NCI-H128 (cell line): ENCODE results near the gene C2CD5.
"Not testable (repeated sequence)": the region's sequence is repeated elsewhere in the genome, so short reads cannot be mapped to it uniquely, and the experiment has no call there.

Experiments used
- DNase-seq: peaks from one replicate; lab custom pipeline; 2025; ENCODE audit not compliant: unreplicated experiment; lab: John Stamatoyannopoulos, UW

The C2CD5 gene

GRCh38 chr12:22544038-22544979 is at the start of gene C2CD5:
TSS of gene C2CD5 (minus strand) at chr12:22544542. CDS start at chr12:22544150, 392 bp downstream.
- peak; percentile 97 for DNase-seq

GRCh38 chr12:22593864-22594263 is 49.5 kb upstream of the C2CD5 start:
- no peak for DNase-seq

GRCh38 chr12:22588817-22589216 is 44.5 kb upstream of the C2CD5 start:
- DNase-seq, result no peak

- DNase-seq, result no peak
Observed at GRCh38 chr12:22578328-22578727, 34.0 kb upstream of the C2CD5 start.

GRCh38 chr12:22577667-22578066 is 33.3 kb upstream of the C2CD5 start:
- no peak for DNase-seq

GRCh38 chr12:22576473-22576872 is 32.1 kb upstream of the C2CD5 start:
- DNase-seq, result no peak

GRCh38 chr12:22576065-22576464 is 31.7 kb upstream of the C2CD5 start:
- DNase-seq, result no peak

- no peak for DNase-seq
Observed at GRCh38 chr12:22574921-22575320, 30.6 kb upstream of the C2CD5 start.

- DNase-seq, result no peak
Observed at GRCh38 chr12:22573181-22573580, 28.8 kb upstream of the C2CD5 start.

GRCh38 chr12:22569253-22569652 is 24.9 kb upstream of the C2CD5 start:
- DNase-seq, result no peak

- no peak for DNase-seq
Observed at GRCh38 chr12:22562036-22563028, 18.0 kb upstream of the C2CD5 start.

GRCh38 chr12:22554750-22555149 is 10.4 kb upstream of the C2CD5 start:
- not testable (repeated sequence) for DNase-seq

GRCh38 chr12:22551624-22552023 is 7.3 kb upstream of the C2CD5 start:
- DNase-seq, result no peak

- no peak for DNase-seq
Observed at GRCh38 chr12:22545255-22545654, 913 bp upstream of the C2CD5 start.

- no peak for DNase-seq
Observed at GRCh38 chr12:22543246-22544037, 900 bp downstream of the C2CD5 start.

- DNase-seq, result no peak
Observed at GRCh38 chr12:22541496-22542155, 2.7 kb downstream of the C2CD5 start.

- no peak for DNase-seq
Observed at GRCh38 chr12:22539055-22539454, 5.3 kb downstream of the C2CD5 start.

GRCh38 chr12:22538311-22538710 is 6.0 kb downstream of the C2CD5 start:
- no peak for DNase-seq

- DNase-seq, result no peak
Observed at GRCh38 chr12:22536971-22537544, 7.3 kb downstream of the C2CD5 start.
